Right lobe of liver (tissue), 4 donors: ENCODE measurements around the gene TP53RK.

ENCODE experiments used
- POLR2A ChIP-seq: fragments of 450-650 bp; IDR thresholded peaks from one replicate; pipeline ENCODE4 v1.6.1; 2017; ENCODE audit warnings: antibody characterized with exemption, mild to moderate bottlenecking
- TF ChIP-seq, protein P1 (sequence below), 4 donors: fragments of 200-600 bp in 3 of 4; fragments of 450-650 bp in 1 of 4; IDR thresholded peaks; one replicate each; pipeline versions ENCODE4 v1.5.1 to v1.8.0; 2016 to 2022; ENCODE audit warnings: antibody characterized with exemption in 4 of 4, mild to moderate bottlenecking in 2 of 4
- donor health status: DM: no; HTN: no; CAD: no.
- donor health status: DM: no; HTN: no; CAD: no.
- donor health status: DM: no; HTN: yes; CAD: no.

- TF ChIP-seq, protein P1, sequence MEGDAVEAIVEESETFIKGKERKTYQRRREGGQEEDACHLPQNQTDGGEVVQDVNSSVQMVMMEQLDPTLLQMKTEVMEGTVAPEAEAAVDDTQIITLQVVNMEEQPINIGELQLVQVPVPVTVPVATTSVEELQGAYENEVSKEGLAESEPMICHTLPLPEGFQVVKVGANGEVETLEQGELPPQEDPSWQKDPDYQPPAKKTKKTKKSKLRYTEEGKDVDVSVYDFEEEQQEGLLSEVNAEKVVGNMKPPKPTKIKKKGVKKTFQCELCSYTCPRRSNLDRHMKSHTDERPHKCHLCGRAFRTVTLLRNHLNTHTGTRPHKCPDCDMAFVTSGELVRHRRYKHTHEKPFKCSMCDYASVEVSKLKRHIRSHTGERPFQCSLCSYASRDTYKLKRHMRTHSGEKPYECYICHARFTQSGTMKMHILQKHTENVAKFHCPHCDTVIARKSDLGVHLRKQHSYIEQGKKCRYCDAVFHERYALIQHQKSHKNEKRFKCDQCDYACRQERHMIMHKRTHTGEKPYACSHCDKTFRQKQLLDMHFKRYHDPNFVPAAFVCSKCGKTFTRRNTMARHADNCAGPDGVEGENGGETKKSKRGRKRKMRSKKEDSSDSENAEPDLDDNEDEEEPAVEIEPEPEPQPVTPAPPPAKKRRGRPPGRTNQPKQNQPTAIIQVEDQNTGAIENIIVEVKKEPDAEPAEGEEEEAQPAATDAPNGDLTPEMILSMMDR (IDR thresholded peaks at IDR 0.05), result no peak
- no peak for TF ChIP-seq POLR2A
Observed at GRCh38 chr20:46671866-46672542, 17.2 kb downstream of the TP53RK start.
